Measurements from ENCODE around the gene FBXW10B. TPM values are rescaled to one million over a fixed set of nuclear protein-coding genes. Genes with fewer than 3 reads are reported as not detected.
"Not testable (repeated sequence)": the region's sequence is repeated elsewhere in the genome, so short reads cannot be mapped to it uniquely, and the experiment has no call there.

Gene FBXW10B
- polyA plus RNA-seq, 1 experiment: 1.3 TPM

DNA sequence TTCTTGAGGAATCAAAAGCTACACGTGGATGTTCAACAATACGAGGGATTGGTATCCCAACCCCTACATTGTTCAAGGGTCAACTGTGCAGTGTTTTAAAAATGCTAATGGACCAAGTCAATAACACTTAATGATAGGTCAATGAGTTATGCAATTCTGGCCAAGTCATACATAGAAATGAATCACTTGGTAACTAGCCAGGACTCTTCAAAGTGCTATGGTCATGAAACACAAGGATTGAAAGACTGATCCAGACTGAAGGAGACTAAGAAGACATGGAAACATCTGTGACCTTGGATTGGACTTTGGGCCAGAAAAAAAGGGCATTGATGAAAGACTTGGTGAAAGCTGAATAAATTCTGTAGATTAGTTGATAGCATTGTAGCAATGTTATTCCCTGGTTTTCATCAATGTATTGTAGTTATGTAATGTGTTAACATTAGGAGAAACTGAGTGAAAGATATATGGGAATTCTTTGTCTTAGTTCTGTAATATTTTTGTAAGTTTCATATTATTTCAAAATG, 11.5 kb upstream of the FBXW10B start:
- H3K27me3 ChIP-seq (ENCODE audit: control insufficient read depth, insufficient read depth, low read length); DNase-seq (ENCODE audit: low read depth); CTCF ChIA-PET; H3K4me3 ChIP-seq (ENCODE audit: low read depth, low read length); POLR2A ChIA-PET; H3K36me3 ChIP-seq (ENCODE audit: control insufficient read depth, insufficient read depth, low read length): not testable (repeated sequence)

DNA sequence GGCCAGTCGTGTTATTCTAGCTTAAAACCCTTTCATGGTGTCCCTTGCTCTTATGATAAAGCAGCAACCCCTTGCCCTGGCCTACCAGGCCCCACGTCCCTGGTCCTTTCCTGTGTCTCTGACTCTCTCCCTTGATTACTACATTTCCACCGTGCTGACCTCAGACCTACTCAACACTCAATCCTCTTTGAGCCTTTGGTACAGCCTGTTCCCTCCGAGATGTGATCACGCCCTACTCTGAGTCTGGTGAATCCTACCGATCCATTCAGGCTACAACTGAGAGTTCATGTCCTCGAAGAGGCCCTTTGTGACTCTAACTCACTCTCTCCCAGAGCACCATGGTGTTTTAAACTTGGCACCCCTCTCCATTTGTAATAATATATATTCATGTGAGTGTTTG, 10.5 kb upstream of the FBXW10B start:
- DNase-seq (ENCODE audit: low read depth); H3K36me3 ChIP-seq (ENCODE audit: control insufficient read depth, insufficient read depth, low read length); H3K27me3 ChIP-seq (ENCODE audit: control insufficient read depth, insufficient read depth, low read length); H3K4me3 ChIP-seq (ENCODE audit: low read depth, low read length); POLR2A ChIA-PET; CTCF ChIA-PET: not testable (repeated sequence)

DNA sequence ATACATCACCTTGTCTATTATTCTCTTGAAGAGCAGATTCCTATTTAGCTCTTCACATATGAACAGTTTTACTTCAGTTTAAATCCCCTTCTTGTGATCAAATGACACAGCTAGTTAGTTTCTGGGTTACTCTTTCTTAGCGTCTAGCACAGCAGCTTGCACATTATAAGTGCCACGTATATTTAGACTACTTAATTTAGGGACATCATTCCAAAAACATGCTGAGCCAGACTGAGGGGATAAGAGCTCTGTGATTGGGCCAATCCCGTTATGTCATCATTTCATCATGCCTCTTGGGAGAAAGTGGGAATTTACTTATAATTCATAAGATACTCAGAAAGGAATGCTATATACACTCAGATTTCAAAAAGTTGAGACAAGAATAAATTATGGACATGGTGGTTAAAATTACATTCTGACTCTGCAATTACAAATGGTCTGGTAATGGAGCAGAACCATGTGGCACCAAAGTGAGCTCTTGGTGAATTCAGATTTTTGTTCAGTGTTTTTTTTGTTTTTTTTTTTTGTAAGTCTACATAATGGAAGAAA, 4.2 kb upstream of the FBXW10B start:
- H3K4me3 ChIP-seq (ENCODE audit: low read depth, low read length); POLR2A ChIA-PET; H3K36me3 ChIP-seq (ENCODE audit: control insufficient read depth, insufficient read depth, low read length); CTCF ChIA-PET; H3K27me3 ChIP-seq (ENCODE audit: control insufficient read depth, insufficient read depth, low read length); DNase-seq (ENCODE audit: low read depth): not testable (repeated sequence)

DNA sequence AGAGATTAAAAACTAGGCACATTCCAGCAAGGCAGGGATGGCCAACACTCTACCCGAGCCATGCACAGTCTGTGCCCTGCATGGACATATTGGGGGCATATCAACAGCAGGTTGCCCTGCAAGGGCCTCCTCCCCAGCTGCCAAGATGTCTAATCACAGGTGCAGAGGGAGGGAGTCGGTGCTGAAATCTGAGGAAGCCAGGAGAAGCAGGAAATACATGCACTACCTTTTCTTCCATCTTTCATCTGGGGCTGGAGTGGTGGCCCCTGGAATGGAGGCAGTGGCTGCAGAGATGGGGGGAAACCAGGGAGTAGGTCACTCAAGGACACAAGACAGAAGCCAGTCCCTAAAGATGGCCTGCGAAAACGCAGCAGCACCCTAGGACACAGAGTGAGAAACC, 3.8 kb upstream of the FBXW10B start:
- POLR2A ChIA-PET; H3K27me3 ChIP-seq (ENCODE audit: control insufficient read depth, insufficient read depth, low read length); H3K4me3 ChIP-seq (ENCODE audit: low read depth, low read length); CTCF ChIA-PET; DNase-seq (ENCODE audit: low read depth); H3K36me3 ChIP-seq (ENCODE audit: control insufficient read depth, insufficient read depth, low read length): not testable (repeated sequence)

DNA sequence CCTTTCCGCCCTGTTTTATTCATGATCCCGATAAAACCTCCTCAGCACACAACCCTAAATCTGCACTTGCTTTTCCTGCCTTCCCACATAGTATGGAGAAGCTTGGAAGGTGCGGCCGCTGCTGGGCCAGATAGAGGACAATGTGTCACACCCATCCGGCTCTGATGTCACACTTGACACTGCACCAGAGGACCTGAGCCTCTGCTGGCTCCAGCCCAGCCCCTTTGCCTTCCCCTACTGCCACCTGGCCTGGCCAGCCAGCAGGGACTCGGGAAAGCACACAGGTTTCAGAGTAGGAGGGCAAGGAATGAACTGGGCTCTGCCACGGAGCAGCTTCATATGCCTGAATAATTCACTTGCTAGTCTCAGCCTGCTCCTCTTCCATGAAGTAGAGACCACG, 2.6 kb upstream of the FBXW10B start:
- H3K4me3 ChIP-seq (ENCODE audit: low read depth, low read length); H3K36me3 ChIP-seq (ENCODE audit: control insufficient read depth, insufficient read depth, low read length); POLR2A ChIA-PET; H3K27me3 ChIP-seq (ENCODE audit: control insufficient read depth, insufficient read depth, low read length); CTCF ChIA-PET; DNase-seq (ENCODE audit: low read depth): not testable (repeated sequence)

DNA sequence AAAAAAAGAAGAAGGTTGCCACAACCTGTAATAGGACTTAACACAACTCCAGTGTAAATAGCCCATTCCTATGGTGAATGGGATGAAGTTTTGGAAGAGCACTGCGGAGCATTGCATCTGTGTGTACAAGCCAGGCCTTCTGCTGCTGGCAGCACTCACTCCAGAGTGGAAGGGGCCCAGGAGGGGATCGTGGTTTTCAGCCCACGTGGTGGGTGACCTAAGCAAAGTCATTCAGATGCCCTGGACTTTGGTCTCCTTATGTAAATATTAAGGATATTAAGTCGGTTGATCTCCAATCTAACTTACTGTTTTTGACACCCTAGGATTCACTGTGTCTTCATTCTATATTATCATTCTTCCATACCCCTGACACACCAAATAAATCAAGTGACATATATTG, 2.7 kb downstream of the FBXW10B start:
- H3K4me3 ChIP-seq (ENCODE audit: low read depth, low read length); H3K27me3 ChIP-seq (ENCODE audit: control insufficient read depth, insufficient read depth, low read length); DNase-seq (ENCODE audit: low read depth); POLR2A ChIA-PET; H3K36me3 ChIP-seq (ENCODE audit: control insufficient read depth, insufficient read depth, low read length); CTCF ChIA-PET: not testable (repeated sequence)

DNA sequence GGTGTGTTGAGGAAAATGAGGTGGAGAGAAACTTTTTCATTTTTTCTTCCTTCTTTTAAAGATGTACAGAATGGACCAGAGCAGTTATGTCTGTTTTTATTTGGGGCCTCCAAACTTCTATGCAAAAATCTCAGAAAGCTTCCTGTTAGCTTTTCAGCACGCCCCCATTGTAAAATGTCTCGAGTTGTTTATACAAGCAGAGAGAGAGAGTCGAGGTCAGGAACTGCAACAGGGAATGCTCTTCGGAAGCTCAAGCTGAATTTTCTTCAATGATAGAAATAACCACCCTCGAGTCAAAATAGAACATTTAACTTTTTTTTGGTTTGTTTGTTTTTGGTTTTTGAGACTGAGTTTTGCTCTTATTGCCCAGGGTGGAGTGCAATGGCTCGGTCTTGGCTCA, 3.7 kb downstream of the FBXW10B start:
- H3K27me3 ChIP-seq (ENCODE audit: control insufficient read depth, insufficient read depth, low read length); POLR2A ChIA-PET; H3K36me3 ChIP-seq (ENCODE audit: control insufficient read depth, insufficient read depth, low read length); DNase-seq (ENCODE audit: low read depth); H3K4me3 ChIP-seq (ENCODE audit: low read depth, low read length); CTCF ChIA-PET: not testable (repeated sequence)

DNA sequence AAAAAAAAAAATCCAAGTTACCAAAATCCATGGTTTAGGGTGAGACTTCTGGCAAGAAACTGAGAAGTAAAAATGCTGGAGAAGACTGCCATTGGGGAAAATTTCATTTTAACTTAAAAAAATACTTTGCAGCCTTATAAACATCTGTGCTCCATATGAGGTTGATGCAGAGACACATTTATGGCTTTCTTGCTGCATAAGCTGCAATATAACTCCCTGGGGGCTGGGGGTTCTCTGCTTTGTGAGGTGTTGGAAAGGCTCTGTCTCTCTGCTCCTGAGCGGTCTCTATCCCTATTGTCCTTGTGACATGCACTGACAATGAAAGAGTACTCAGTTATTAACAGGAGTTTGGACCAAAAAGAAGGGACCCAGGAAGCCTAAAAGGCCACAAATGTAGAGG, 6.4 kb downstream of the FBXW10B start:
- POLR2A ChIA-PET; H3K36me3 ChIP-seq (ENCODE audit: control insufficient read depth, insufficient read depth, low read length); H3K4me3 ChIP-seq (ENCODE audit: low read depth, low read length); CTCF ChIA-PET; H3K27me3 ChIP-seq (ENCODE audit: control insufficient read depth, insufficient read depth, low read length): not testable (repeated sequence)
- peak; percentile 4 for DNase-seq (ENCODE audit: low read depth)

DNA sequence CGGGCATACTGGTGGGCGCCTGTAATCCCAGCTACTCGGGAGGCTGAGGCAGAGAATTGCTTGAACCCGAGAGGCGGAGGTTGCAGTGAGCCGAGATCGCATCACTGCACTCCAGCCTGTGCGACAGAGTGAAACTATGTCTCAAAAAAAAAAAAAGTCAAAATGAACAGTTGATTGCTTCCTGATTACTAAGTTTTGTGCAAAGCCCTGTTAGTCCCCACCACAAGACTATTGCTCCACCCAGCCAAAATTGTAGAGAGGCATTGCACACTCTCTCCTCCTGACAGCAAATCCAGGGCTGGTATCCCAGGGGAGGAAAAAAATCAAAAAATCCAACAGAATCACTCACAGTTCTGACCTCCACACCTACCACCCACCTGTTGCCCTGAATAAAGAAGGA, 26.5 kb downstream of the FBXW10B start:
- H3K36me3 ChIP-seq (ENCODE audit: control insufficient read depth, insufficient read depth, low read length); POLR2A ChIA-PET; H3K4me3 ChIP-seq (ENCODE audit: low read depth, low read length); H3K27me3 ChIP-seq (ENCODE audit: control insufficient read depth, insufficient read depth, low read length); DNase-seq (ENCODE audit: low read depth); CTCF ChIA-PET: not testable (repeated sequence)

DNA sequence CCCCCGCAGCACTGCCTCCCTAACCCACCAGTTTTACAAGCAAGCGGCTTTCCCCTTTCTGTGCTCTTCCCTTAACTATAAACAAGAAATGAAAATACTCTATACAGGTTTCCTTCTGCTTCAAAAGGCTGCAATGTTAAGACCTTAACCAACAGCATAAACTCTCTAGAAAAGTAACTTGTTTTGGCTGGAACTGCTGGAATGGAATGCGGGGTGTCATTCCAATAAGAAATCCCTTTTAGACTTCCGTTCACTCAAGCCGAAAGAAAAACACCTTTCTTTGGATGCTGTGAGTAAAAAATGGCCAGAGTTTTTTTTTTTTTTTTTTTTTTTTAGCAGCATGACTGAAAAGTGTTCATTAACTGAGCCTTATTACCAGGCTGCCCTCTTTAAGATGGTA, 27.5 kb downstream of the FBXW10B start:
- CTCF ChIA-PET; DNase-seq (ENCODE audit: low read depth); POLR2A ChIA-PET; H3K36me3 ChIP-seq (ENCODE audit: control insufficient read depth, insufficient read depth, low read length); H3K4me3 ChIP-seq (ENCODE audit: low read depth, low read length); H3K27me3 ChIP-seq (ENCODE audit: control insufficient read depth, insufficient read depth, low read length): not testable (repeated sequence)

DNA sequence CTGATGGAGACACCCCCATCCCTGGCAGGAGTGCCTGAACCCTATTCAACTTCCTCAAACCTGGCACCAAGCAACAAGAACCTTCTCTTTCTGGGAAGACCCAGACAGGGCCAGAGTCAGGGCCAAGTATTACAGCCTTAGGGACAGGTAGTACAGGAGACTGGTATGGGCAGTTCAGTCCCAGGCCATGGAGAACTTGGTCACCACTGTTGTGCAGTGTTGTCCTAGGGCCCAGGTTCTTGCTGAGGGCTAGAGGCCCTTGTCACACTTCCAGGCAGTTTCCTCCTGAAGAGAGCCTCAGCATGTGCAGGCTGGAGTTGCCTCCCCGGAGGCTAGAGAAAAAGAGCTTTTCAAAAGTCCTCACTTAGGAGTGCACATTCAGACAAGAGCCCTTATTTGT, 28.7 kb downstream of the FBXW10B start:
- DNase-seq (ENCODE audit: low read depth); H3K36me3 ChIP-seq (ENCODE audit: control insufficient read depth, insufficient read depth, low read length); H3K4me3 ChIP-seq (ENCODE audit: low read depth, low read length); POLR2A ChIA-PET; H3K27me3 ChIP-seq (ENCODE audit: control insufficient read depth, insufficient read depth, low read length); CTCF ChIA-PET: not testable (repeated sequence)

DNA sequence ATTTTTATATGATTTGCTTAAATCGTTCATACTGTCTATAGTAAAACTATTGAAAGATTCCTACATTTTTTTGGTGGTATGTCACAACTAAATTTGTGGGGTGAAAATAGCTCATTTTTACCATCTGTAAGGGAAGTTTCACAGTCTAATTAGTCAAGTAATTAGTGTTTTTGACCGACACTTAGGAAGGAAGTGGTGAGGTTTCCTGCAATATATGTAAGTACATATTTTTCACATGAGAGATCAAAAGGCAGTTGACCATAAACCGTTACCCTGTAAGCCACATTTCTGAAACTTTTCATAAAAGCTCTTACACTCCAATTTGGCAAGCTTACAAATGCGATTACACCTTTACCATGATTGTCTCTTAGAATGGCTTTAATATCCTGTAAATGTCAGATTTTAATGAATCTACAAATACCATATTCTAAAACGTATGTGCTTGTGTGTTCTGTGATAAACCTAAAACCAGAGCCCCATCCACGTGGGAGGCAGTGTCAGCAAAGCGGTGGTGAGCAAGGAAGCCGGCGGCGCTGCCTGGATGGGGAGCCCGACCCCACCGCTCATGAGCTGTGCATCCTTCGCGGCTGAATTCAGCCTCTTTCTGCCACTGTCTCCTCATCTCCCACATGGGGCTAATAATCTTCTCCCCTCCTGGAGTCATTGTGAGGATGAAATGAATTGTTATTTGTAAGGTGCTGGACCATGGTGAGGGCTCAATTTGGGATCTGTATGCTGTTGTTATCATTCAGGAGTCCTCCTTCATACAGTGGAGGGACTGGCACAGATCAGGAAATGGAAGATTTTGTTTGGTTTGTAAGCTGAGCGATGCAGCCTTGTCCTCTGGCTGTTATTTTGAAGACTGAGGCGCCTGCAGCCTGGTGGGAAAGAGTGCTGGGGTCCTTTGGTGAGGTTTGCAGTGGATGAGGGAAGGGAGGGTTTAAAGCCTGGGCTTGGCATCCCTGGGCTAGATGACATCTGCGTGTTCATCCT, 29.7 kb downstream of the FBXW10B start:
- H3K4me3 ChIP-seq (ENCODE audit: low read depth, low read length); H3K36me3 ChIP-seq (ENCODE audit: control insufficient read depth, insufficient read depth, low read length); CTCF ChIA-PET; DNase-seq (ENCODE audit: low read depth); POLR2A ChIA-PET; H3K27me3 ChIP-seq (ENCODE audit: control insufficient read depth, insufficient read depth, low read length): not testable (repeated sequence)

DNA sequence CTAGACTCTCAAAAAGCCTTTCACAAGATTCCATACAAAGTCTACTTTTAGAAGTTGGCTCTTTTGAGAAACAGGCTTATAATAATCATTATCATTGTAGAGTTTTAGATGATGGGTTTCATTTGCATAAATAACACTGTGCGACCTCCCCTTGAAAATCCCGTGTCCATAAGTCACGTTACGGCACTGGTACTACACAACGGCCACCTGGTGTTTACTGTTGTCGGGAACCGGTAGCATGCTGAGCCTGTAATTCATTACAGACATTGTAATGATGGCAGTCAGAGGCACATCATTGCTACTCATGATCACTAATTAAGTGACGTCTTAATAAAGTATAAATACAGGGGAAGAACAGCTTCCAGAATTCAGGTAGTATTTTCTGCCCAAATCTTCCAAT, 31.5 kb downstream of the FBXW10B start:
- H3K36me3 ChIP-seq (ENCODE audit: control insufficient read depth, insufficient read depth, low read length); CTCF ChIA-PET; POLR2A ChIA-PET; H3K4me3 ChIP-seq (ENCODE audit: low read depth, low read length); DNase-seq (ENCODE audit: low read depth); H3K27me3 ChIP-seq (ENCODE audit: control insufficient read depth, insufficient read depth, low read length): not testable (repeated sequence)
